Measurements from ENCODE around the gene STXBP5. TPM values are rescaled to one million over a fixed set of nuclear protein-coding genes. Genes with fewer than 3 reads are reported as not detected.

STXBP5 gene
- total and polyA plus RNA-seq, 9 donors, result 3.3 to 15.4 (median 10.4) TPM

DNA sequence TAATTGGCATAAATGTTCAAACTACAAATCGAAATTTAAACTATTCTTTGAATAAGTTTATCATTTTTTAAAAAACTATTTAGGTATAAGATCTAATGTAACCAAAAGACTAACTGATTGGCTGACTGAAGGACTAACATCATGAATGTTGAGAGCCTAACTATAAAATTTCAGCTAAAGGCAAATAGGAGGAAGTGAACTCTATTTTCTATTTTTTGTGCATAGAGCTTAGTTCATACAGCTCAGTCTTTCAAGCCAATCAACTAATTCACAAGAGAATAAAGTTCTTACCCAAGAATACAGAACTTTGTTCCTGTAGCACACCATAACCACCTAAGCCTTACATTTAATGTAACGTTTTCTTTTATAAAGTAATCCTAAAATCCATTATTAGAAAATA, 46.3 kb upstream of the STXBP5 start:
- Histone ChIP-seq H3K9me3 (no peaks in the 10 kb centered on the region), H3K27ac (no peak overlapping the region), H3K27me3 (no peaks in the 10 kb centered on the region), H3K36me3 (no peaks in the 10 kb centered on the region), H3K4me1 (ENCODE audit: insufficient read depth) (no peaks in the 10 kb centered on the region), H3K4me3 (no peak overlapping the region)
- TF ChIP-seq, protein P1, sequence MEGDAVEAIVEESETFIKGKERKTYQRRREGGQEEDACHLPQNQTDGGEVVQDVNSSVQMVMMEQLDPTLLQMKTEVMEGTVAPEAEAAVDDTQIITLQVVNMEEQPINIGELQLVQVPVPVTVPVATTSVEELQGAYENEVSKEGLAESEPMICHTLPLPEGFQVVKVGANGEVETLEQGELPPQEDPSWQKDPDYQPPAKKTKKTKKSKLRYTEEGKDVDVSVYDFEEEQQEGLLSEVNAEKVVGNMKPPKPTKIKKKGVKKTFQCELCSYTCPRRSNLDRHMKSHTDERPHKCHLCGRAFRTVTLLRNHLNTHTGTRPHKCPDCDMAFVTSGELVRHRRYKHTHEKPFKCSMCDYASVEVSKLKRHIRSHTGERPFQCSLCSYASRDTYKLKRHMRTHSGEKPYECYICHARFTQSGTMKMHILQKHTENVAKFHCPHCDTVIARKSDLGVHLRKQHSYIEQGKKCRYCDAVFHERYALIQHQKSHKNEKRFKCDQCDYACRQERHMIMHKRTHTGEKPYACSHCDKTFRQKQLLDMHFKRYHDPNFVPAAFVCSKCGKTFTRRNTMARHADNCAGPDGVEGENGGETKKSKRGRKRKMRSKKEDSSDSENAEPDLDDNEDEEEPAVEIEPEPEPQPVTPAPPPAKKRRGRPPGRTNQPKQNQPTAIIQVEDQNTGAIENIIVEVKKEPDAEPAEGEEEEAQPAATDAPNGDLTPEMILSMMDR (IDR thresholded peaks at IDR 0.05), result no peak
- TF ChIP-seq EP300 (IDR thresholded peaks at IDR 0.05), result no peak
- TF ChIP-seq POLR2A (IDR thresholded peaks at IDR 0.05), result no peak
- no peak for DNase-seq
- WGBS, 3 donors, result 80 to 82% (median 82%) methylated on average over 2 of the region's 2 CpGs
- intact Hi-C loops (cut with DNase I), result no loop called here

- WGBS, 3 donors, result 69 to 79% (median 72%) methylated on average over 2 of the region's 2 CpGs
- Histone ChIP-seq H3K4me1 (ENCODE audit: insufficient read depth) (no peaks in the 10 kb centered on the region), H3K36me3 (no peaks in the 10 kb centered on the region), H3K27me3 (no peaks in the 10 kb centered on the region), H3K9me3 (no peaks in the 10 kb centered on the region), H3K27ac (no peak overlapping the region), H3K4me3 (no peak overlapping the region)
- no peak for DNase-seq
- intact Hi-C loops (cut with DNase I), result no loop called here
- TF ChIP-seq, protein P1 (IDR thresholded peaks at IDR 0.05), result no peak
- TF ChIP-seq EP300 (IDR thresholded peaks at IDR 0.05), result no peak
- no peak for TF ChIP-seq POLR2A (IDR thresholded peaks at IDR 0.05)
These were observed 45.3 kb upstream of the STXBP5 start for GRCh38 chr6:147158881-147159280.

DNA sequence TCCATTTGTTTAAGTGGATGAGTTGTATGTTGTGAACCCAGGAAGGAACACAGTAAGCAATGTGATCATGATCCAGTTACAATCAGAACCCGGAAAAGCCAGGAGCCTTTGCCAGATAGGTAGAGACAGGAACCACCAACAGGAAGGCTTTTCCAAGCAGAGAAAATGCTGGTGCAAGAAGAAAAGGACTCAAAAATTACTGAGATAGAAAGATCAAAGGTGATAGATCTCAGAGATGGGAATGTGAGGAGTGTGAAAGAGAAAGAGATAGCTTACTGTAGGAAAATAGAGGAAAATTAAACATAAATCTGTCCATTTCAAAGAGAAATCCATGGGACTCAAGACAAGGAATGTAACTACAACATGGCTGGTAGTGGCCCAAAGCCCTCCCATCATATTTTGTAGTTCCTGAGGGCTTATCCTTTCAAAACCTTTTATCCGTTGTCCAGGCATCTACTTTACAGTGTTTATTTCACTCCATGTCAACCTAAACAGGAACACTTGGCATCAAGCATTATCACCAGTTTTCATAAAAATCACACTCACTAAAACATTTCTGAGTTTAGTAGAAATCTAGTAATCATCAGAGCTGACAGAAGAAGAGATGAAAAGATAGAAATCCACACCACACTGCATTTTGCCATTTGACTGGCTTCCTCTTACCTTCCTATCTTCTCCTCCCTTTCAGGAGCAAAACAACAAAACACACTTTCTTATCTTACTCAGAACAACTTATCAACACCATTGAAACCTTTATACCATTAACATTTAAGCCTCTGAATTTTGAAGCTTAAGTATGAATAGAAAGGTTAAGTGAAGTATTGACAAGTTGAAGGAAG, 44.5 kb upstream of the STXBP5 start:
- H3K27ac ChIP-seq, result no peak overlapping the region
- DNase-seq, result no peak
- intact Hi-C loops (cut with DNase I), result no loop called here
- H3K9me3 ChIP-seq, result no peaks in the 10 kb centered on the region
- WGBS, 3 donors, result 86 to 89% (median 88%) methylated on average over 2 of the region's 2 CpGs
- H3K4me1 ChIP-seq (ENCODE audit: insufficient read depth), result no peaks in the 10 kb centered on the region
- TF ChIP-seq, protein P1 (IDR thresholded peaks at IDR 0.05), result no peak
- TF ChIP-seq POLR2A (IDR thresholded peaks at IDR 0.05) (no peak), EP300 (IDR thresholded peaks at IDR 0.05) (no peak)
- H3K27me3 ChIP-seq, result no peaks in the 10 kb centered on the region
- no peaks in the 10 kb centered on the region for H3K36me3 ChIP-seq
- H3K4me3 ChIP-seq, result no peak overlapping the region

GRCh38 chr6:147160593-147160992, 43.6 kb upstream of the STXBP5 start:
- DNase-seq, result no peak
- intact Hi-C loops (cut with DNase I), result no loop called here
- TF ChIP-seq POLR2A (IDR thresholded peaks at IDR 0.05), result no peak
- TF ChIP-seq, protein P1 (IDR thresholded peaks at IDR 0.05), result no peak
- no peak for TF ChIP-seq EP300 (IDR thresholded peaks at IDR 0.05)
- H3K4me1 ChIP-seq (ENCODE audit: insufficient read depth), result no peaks in the 10 kb centered on the region
- no peaks in the 10 kb centered on the region for H3K36me3 ChIP-seq
- no peak overlapping the region for H3K27ac ChIP-seq
- WGBS, 3 donors, result 49 to 63% (median 55%) methylated on average over 1 of the region's 1 CpG
- H3K4me3 ChIP-seq, result no peak overlapping the region
- no peaks in the 10 kb centered on the region for H3K27me3 ChIP-seq
- H3K9me3 ChIP-seq, result no peaks in the 10 kb centered on the region

Measured in ovary (tissue), 9 donors.